Kidney epithelial cell (primary cell): ENCODE measurements around the gene SYT13. TPM values are rescaled to one million over a fixed set of nuclear protein-coding genes. Genes with fewer than 3 reads are reported as not detected.

Experiments
- DNase-seq: peaks from one replicate; pipeline ENCODE4 v3.0.0-alpha.2; 2010; ENCODE audit warnings: low read depth
- H3K27me3 ChIP-seq: 2 replicates; pipeline ENCODE4 v1.6.0; 2011; ENCODE audit warnings: low read length; ENCODE audit not compliant: control insufficient read depth, insufficient read depth
- H3K36me3 ChIP-seq: 2 replicates; pipeline ENCODE4 v1.5.1; 2011; ENCODE audit warnings: low read length; ENCODE audit not compliant: control insufficient read depth, insufficient read depth
- H3K4me3 ChIP-seq: 2 replicates; pipeline ENCODE4 v1.5.1; 2011; ENCODE audit warnings: low read depth, mild to moderate bottlenecking, control low read depth, low read length
- CTCF ChIP-seq: IDR thresholded peaks from 2 replicates; pipeline ENCODE4 v1.5.1; 2011; ENCODE audit warnings: mild to moderate bottlenecking, moderate library complexity, low read length, control low read depth, inconsistent platforms; ENCODE audit not compliant: insufficient read depth, poor library complexity, severe bottlenecking
- total RNA-seq: library from RNA; depleted of rRNA; stranded (reverse); fragments of >200 nt; gene quantifications from 2 replicates; pipeline ENCODE4 v1.2.3, GENCODE V29; 2015

The SYT13 gene
- total RNA-seq, 1 donor from 2014 or later, result 10.1 TPM

DNA sequence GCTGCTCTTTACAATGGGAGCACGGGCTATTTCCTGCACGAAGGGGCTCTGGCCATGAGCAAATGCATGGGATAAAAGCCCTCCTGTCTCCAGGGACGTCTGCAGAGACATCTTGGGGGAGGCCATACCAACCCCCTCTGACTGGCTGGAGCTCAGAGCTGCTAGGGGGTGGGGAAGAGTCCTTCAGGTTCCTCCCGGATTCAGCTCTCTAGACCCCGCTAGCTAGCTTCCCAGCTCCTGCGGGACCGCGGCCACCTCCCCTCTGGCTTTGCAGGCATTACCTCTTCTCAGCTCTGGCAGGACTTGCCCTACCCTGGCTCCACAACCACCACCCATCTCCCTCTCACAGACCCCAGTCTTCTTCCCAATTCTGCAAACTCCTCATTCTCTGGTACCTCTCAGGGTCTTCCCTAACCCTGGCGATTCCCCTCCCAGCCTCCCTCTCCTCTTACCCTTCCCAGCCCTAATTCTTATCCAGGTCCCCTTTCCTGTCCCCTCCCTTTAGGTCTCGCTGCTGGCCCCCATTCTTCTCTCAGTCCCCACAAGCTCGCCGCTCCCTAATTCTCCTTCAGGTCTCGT, 802 bp downstream of the SYT13 start:
- H3K27me3 ChIP-seq, result peaks cover 15% of the 10 kb centered on the region
- DNase-seq, result no peak
- H3K36me3 ChIP-seq, result no peaks in the 10 kb centered on the region
- no peak for TF ChIP-seq CTCF
- peak overlapping the region; percentile 54 for H3K4me3 ChIP-seq

DNA sequence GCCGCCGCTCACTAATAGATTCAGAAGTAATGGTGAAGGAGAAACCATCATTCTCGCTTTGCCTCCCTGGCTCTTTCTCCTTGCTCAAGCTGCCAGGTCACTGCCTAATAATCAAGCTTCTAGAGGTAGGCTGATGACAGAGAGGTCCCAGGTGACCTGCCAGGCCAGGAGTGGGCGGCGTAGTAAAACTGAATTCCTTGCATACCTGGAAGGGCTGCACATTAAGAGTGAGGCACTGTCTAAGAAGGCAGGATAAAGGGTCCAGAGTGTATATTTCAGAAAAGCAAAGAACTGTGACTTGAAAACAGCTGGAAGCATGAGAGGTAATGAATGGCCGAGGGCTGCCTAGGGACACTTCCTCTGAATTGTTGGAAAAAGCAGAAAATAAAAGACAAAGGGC, 4.1 kb downstream of the SYT13 start:
- TF ChIP-seq CTCF, result no peak
- DNase-seq, result no peak
- Histone ChIP-seq H3K4me3 (no peak overlapping the region), H3K36me3 (no peaks in the 10 kb centered on the region), H3K27me3 (peaks cover 15% of the 10 kb centered on the region)

- no peak for DNase-seq
- Histone ChIP-seq H3K36me3 (no peaks in the 10 kb centered on the region), H3K27me3 (peaks cover 4% of the 10 kb centered on the region), H3K4me3 (no peak overlapping the region)
- no peak for TF ChIP-seq CTCF
These were observed 5.7 kb downstream of the SYT13 start for GRCh38 chr11:45280449-45280848.

DNA sequence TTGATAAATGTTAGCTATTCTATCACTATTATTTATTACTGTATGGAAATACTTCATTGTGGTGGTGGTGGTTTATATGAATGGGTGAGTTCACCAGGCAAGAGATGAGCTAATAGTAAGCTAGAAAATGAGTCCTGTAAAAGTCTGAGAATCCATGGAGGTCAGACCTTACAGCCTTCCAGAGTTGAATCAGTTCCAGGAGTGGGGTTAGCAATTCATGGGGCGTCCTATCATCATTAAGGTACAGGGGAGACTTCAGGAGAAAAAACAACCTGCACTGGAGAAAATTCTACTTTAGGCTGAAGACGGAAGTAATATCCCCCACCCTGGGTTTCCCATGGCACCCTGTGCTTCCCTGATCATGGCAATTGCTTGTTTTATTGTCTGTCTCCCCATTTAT, 6.5 kb downstream of the SYT13 start:
- Histone ChIP-seq H3K36me3 (no peaks in the 10 kb centered on the region), H3K27me3 (no peaks in the 10 kb centered on the region), H3K4me3 (no peak overlapping the region)
- no peak for DNase-seq
- TF ChIP-seq CTCF, result no peak

GRCh38 chr11:45278714-45279113, 7.4 kb downstream of the SYT13 start:
- H3K27me3 ChIP-seq, result no peaks in the 10 kb centered on the region
- DNase-seq, result no peak
- TF ChIP-seq CTCF, result no peak
- no peaks in the 10 kb centered on the region for H3K36me3 ChIP-seq
- H3K4me3 ChIP-seq, result no peak overlapping the region

GRCh38 chr11:45275828-45276227, 10.3 kb downstream of the SYT13 start:
- no peak for DNase-seq
- Histone ChIP-seq H3K27me3 (no peaks in the 10 kb centered on the region), H3K4me3 (no peak overlapping the region), H3K36me3 (no peaks in the 10 kb centered on the region)
- TF ChIP-seq CTCF, result no peak
